GM18502 (cell line): Measurements from ENCODE around the gene TBC1D10B.

Source experiments
- ATAC-seq: cut with Tn5 transposase; IDR thresholded peaks from one replicate; pipeline ENCODE4 v1.9.1; 2021; ENCODE audit warnings: mild to moderate bottlenecking; ENCODE audit not compliant: unreplicated experiment, poor library complexity

Gene TBC1D10B, protein sequence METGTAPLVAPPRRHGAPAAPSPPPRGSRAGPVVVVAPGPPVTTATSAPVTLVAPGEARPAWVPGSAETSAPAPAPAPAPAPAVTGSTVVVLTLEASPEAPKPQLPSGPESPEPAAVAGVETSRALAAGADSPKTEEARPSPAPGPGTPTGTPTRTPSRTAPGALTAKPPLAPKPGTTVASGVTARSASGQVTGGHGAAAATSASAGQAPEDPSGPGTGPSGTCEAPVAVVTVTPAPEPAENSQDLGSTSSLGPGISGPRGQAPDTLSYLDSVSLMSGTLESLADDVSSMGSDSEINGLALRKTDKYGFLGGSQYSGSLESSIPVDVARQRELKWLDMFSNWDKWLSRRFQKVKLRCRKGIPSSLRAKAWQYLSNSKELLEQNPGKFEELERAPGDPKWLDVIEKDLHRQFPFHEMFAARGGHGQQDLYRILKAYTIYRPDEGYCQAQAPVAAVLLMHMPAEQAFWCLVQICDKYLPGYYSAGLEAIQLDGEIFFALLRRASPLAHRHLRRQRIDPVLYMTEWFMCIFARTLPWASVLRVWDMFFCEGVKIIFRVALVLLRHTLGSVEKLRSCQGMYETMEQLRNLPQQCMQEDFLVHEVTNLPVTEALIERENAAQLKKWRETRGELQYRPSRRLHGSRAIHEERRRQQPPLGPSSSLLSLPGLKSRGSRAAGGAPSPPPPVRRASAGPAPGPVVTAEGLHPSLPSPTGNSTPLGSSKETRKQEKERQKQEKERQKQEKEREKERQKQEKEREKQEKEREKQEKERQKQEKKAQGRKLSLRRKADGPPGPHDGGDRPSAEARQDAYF

DNA sequence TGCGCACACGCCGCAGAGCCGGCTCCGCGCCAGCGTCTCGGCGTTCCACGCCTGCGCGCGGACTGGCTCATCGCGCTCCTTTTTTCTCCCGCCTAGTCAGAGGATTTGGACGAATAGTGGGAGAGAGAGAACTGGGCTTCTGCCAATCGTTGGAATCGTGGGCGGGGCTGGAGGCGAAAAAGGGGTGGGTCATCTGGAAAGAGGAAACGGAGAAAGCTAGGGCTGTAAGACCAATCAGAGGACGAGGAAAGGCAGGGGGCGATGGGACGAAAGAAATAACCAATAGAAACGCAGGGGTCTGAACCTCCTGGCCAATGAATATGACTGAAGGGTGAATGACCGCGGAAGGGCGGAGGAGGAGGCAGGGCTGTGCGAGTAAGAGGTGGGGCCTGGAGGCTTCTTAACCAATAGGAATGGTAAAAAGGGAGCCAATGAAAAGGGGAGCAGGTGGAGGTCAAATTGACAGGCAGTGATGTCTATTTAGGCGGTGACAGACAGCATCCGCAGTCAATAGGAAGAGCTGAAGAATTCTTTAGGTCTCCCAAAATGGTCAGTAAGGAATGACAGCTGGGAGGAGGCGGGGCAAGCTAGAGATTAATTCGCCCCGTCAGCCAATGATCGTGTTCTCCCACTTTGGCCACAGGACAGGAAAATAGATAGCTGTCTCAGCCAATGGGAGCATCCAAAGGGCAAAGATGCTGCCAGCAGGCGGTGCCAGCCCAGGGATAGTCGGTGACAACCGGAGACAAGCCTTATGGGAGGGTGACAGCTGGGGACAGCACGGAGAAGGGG, at the start of gene TBC1D10B:
Gene TBC1D10B (minus strand): TSS at position 39 of the 792 bp plus-strand sequence. CDS start 311 bp downstream, outside the sequence.
- peak; percentile 77 for ATAC-seq

DNA sequence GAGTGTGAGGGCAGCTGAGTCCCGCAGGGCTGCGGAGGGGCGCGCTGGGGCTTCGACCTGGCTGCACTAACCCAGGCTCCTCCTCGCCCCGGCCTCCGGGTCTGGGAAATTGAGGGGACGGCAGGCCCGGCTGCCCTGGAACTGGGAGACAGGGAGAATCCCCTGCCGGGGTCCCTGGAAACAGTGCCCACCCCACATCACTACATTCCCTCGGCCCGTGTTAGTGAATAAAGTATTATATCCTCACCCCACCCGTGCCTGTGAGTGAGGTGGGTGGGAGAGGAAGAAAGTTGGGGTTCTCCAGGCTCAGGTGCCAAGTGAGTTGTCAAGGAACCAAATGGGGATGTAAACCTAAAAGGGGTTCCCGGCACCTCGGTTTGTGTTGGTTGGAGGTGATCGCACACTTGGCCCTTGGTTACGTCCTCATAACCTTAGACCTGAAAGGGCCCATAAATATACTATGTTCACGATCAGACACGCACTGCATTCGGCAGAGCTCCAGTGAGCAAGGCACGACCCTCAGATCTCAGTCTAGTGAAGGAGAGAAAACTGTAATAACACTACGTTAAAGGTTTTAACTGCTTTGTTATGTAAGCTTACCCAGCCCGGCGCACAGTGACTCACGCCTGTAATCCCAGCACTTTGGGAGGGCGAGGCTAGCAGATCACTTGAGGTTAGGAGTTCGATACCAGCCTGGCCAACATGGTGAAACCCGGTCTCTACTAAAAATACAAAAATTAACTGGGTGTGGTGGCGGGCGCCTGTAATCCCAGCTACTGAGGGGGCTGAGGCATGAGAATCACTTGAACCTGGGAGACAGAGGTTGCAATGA, 48.3 kb upstream of the TBC1D10B start:
- no peak for ATAC-seq

DNA sequence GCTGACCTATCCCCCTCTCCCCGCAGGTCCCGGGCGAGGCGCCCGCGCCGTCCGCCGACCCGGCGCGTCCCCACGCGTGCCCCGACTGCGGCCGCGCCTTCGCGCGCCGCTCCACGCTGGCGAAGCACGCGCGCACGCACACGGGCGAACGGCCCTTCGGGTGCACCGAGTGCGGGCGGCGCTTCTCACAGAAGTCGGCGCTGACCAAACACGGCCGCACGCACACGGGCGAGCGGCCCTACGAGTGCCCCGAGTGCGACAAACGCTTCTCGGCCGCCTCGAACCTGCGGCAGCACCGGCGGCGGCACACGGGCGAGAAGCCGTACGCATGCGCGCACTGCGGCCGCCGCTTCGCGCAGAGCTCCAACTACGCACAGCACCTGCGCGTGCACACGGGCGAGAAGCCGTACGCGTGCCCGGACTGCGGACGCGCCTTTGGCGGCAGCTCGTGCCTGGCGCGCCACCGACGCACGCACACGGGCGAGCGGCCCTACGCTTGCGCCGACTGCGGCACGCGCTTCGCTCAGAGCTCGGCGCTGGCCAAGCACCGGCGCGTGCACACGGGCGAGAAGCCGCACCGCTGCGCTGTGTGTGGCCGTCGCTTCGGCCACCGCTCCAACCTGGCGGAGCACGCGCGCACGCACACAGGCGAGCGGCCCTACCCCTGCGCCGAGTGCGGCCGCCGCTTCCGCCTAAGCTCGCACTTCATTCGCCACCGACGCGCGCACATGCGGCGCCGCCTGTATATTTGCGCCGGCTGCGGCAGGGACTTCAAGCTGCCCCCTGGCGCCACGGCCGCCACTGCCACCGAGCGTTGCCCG, 47.4 kb upstream of the TBC1D10B start:
- ATAC-seq, result peak; percentile 86

DNA sequence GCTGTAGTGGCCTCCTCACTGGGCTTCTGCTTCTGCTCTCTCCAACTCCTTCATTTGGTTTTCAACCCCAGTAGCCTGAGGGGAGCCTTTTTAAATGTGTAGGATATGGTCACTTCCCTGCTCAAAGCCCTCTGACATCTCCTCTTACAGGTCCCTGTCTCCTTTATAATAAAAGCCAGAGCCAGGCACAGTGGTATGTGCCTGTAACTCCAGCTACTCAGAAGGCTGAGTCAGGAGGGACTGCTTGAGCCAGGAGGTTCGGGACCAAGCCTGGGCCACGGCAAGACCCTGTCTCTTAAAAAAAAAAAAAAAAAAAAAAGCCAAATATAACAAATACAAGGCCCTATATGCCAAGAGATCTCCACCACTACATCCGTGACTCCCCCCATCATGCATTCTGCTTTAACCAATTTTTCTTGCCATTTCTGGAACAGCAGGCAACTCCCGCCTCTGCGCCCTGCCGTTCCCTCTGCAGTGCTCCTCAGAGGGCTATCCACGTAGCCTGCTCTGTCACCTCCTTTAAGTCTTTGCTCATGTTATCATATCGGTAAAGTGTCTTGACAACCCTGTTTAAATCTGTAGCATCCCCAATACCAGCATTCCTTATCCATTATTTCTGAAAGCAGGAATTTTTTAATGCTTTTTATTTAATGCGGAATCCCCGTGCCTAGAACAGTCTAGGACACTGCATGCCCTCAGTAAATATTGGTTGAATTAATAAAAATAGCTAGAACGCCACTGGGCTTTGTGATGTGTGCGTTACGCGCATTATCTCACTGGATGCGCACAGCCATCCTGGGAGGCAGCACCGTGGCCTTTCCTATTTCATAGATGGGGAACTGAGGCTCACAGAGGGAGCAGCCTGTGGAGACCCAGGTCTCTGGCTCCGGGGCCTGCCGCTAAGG, 46.6 kb upstream of the TBC1D10B start:
- ATAC-seq, result no peak

DNA sequence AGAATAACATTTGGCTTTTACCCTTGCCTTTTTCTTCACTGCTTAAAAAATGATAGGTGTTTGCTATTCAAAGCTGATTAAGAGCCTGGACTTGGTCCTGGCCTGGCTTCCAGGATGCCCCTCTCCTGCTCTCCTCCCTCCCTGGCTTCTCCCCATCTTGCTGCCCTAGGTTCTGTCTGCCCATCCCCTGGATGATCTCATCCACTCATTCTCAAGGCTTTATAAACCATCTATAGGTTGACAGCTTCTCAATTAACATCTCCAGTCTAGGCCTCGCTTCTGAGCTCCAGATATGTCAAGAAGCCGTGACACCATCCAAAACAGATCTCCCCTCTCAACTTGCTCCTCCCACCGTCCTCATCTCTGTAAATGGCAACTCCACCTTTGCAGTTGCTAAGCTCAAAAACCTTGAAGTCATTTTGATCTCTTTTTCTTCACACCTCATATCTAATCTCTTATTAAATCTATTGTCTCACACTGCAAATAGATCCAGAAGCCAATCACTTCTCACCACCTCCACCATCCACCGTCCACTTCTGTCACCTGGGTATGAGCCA, 45.8 kb upstream of the TBC1D10B start:
- no peak for ATAC-seq

DNA sequence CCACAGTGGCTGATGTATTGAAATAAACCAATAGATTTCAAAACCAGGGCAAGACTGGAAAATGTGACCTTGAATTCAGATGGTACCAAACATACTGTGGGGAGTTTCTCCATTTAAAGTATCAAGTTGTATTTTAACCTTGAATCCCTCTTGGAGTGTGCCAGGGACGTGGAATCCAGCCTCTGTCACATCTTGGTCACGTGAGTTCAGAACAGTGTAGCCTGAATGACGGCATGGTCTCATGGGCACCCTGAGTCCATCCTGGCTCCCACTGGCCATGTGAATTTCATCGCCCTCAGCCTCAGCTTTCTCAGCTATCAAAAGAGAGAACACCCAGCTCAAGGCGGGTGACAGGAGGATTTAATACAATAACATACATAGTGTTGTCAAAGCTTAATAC, 43.9 kb upstream of the TBC1D10B start:
- ATAC-seq, result no peak

DNA sequence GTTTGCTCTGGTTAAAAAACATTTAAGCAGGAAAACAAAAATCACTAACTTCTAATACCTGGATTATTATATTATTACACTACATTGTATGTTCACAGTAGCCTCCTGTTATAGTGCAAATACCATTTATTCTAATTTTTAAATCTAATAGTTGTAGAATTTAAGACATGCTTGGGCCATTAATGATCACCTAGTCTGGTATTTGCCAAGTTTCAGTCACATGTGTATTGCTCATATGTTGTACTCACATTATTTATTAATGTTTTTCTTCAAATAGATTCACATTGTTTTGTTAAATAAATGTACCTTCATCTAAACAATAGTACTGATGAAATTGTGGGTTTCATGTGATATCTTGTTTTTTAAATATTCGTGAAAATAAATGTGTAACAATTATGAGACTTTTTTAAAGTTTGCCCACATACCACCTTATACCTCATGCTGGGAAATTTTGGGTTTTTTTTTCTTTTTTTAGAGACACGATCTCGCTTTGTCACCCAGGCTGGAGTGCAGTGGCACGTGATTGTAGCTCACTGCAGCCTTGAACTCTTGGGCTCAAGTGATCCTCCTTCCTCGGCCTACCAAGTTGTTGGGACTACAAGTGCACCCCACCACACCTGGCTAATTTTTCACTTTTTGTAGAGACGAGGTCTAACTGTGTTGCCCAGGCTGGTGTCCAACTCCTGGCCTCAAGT, 43.0 kb upstream of the TBC1D10B start:
- ATAC-seq, result no peak

DNA sequence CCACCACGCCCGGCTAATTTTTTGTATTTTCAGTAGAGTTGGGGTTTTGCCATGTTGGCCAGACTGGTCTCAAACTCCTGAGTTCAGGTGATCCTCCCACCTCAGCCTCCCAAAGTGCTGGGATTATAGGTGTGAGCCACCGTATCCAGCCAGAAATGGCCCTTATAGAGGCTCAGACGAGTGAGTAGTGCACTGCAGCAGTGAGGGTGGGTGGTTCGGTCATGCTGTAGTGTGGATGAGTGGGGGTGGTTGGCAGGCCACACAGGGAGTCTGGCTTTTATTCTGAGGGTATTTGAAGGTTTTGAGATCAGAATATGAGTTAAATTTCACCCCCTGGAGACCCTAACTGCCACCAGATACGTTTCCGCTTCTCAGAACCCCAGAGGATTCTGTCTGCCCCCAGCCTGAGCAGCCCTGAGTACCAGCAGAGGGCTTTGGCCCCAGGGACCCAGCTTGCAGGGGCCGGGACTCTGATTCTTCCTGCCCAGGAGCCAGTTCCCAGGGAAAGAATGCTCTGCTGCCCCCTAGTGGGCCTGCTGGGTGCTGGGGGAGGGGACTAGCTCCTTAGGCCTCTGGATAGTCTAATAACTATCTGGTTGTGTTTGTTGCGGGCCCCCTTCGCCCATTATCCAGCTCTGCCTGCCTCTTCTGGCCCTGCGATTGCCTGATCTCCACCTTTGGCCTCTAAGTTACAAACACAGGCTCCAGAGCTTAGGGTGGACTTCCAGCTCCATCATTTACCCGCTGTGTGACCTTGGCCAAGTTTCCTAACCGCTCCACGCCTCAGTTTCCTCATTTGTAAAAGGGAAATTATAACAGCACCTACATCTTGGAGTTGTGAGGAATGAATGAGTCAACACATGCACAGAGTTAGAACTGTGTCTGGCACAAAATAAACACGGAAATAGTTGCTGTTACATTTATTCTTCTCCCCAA, 39.1 kb upstream of the TBC1D10B start:
- peak; percentile 38 for ATAC-seq

DNA sequence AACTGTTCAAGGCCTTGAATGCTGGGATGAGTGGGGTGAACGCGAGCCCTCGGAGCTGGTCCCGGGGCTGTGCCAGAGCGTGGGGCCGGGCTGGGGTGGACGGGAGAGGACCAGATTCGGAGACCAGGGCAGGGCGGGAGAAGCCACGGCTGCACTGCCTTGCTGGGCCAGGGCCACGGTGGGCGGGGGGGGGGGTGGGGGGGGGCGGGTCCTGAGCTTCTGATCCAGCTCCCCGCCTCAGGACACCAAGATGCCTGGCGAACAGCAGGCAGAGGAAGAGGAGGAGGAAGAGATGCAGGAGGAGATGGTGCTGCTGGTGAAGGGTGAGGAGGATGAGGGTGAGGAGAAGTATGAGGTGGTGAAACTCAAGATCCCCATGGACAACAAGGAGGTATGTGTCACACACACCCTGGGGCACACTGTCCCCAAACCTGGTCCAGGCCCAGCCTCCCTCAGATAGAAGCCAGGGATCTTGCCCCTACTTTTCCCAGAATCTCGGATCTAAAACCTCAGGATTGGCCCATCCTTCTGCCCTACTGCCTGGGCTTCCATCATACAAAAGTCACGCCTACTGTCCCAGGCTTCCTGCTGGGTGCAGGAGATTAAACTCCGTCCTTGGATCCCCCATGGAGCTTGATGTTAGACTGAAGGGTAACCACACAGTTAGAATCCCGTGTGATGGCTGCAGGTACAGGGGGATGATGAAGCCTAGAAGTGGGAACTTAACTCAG, 37.7 kb upstream of the TBC1D10B start:
- ATAC-seq, result no peak

DNA sequence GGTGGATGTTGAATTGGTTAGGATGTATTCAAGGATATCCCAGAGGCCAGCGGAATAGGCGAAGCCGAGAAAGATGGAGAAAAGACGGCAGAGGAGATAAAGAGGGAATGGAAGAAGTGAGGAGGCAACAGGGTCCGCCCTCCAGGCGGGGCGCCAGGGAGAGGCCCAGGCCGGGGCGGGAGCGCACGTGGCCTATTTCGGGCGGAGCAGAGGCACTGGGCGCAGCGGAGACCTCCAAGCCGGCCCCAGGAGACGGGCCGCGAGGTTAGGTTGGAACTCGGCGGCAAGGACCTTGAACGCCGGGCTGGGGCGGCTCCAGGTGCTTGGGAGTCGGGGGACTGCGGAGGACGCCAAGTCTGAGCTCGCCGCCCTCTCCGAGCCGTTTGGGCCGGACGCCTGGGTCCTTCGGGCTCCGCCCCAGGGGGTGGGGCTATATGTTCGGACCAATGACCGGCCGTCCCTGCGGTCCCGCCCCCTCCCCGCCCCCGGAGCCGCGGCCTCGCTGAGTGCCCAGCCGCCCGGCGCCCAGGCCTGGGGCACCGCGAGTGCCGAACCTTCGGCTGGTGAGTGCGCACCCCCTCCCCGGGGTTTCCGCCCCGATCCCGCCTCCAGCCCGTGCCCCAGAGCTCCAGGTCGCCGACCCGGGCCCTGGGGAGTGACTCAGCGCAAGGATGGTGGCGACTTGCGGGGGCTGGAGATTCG, 37.0 kb upstream of the TBC1D10B start, which contains the start of gene ZNF771:
Gene ZNF771 (plus strand): TSS at position 505 of the 702 bp plus-strand sequence. CDS start 448 bp downstream, outside the sequence.
- ATAC-seq, result peak; percentile 78

DNA sequence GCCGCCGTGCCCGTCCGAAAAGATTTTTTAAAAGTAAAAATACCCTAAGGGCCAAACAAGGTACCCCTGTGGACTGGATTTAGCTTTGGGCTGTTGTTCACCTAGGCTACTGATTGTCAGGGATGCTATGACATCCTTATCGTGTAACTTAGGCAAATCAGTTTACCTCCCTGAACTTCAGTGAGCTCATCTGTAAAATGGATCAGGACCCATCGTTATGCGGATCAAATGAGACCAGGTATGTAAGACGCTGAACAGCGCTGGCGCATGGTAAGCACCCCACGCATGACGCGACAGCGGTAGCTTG, 36.5 kb upstream of the TBC1D10B start:
- ATAC-seq, result peak; percentile 25

DNA sequence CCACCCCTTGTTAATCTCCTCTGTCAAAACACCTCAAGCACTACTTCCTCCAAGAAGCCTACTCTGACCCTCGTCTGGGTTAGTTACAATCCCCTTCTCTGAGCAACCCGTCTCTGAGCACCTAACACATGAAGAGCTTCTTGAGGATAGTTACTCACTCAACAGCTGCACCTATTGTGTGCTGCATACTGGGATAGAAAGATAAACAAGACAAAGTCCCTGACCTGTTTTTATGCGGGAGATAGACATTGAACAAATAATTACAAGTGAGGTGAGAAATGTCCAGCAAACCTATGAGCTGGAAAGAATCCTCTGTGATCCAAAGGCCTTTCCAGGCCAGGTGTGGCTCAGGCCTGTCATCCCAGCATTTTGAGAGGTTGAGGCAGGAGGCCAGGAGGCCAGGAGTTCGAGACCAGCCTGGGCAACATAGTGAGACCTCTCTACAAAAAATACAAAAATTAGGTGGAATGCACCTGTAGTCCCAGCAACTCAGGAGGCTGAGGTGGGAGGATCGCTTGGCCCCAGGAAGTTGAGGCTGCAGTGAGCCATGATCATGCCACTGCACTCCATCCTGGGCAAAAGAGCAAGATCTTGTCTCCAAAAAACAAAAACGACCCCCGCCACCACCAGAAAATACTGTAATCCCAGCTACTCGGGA, 31.6 kb upstream of the TBC1D10B start:
- no peak for ATAC-seq

DNA sequence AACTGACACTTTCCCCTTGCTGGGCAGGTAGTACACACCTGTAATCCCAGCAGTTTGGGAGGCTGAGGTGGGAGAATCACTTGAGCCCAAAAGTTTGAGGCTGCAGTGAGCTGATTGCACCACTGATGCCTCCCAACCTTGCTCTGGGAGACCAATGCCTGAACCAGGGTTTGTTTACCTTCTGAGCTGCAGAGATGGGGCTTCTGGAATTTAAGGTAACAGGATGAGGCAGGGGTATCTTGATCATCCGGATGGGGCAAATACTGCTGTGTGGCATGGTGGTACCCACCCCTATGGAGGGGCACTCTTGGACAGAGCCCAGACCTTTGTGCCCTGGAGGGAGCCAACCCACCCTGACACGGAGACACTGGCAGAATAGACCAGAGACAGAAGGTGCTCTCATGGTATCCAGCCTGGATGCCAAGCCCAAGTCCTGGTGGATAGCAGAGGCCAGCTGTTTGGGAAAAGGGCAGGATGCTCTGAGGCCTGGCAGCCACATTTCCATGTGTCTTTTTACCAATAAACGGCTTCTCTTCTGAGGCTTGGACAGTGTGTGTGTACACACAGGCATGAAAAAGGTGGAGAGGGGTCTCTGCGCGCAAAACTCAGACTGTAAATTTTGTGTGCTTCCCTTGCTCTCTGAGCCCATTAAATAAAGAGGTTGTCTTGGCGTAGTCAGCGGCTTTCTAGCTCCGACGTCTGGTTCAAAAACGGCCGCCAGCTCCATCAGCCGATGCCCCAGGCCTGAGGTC, 29.3 kb upstream of the TBC1D10B start:
- no peak for ATAC-seq
